Measurements from ENCODE around the gene TCTA.

TCTA gene

GRCh38 chr3:49461443-49462171, 49.4 kb downstream of the TCTA start:
- no peak for DNase-seq

DNA sequence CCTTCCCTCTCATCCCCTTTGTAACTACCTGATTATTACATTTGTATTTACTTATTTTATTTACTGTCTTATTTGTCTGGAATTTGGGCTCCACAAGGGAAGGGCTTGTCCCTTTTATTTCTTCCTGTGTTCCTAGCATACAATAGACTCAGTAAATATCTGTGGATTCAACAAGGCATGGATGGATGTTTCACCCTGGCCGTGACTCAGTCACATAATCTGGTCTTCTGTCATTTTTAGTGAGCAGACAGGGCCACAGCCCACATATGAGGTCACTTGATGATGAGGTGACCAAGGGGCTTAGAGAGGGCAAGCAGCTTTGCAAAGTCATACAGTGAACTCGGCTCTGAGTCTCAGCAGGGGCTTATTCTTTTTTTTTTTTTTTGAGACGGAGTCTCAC, 50.0 kb downstream of the TCTA start:
- DNase-seq: no peak

DNA sequence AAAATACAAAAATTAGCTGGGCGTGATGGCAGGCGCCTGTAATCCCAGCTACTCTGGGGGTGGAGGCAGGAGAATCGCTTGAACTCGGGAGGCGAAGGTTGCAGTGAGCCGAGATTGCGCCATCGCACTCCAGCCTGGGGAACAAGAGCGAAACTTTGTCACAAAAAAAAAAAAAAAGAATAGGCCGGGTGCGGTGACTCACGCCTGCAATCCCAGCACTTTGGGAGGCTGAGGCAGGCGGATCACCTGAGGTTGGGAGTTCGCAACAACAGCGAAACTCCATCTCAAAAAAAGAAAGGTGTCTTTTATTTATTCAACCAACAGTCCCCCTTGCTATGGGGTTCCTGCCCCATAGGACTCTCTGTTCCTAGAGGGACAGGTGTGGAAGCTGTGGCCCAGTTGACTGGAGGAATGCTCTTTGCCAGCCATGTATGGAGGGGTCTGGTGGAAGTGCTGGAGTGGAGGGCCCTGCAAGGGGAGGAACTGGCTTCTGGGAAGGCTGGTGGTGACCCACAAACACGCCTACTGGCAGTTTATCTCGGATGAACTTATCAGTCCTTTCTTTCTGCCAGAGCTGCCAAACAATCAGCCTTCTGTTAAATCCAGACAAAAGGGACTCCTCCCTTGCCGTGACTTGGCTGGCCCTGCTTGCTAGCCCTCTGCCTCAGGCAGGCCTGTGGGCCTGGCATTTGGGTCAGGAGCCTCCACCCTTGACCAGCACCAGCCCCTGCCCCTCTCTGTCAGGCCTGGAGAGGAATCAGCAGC, 53.2 kb downstream of the TCTA start:
- DNase-seq: no peak
